GM20431 (cell line): ENCODE measurements around the gene KISS1.

Source experiments
- in situ Hi-C: fragments of 300-500 bp; cut with MseI, MboI; formaldehyde crosslinking; loops from one replicate; pipeline ENCODE4 v1.15.0; 2020; ENCODE audit warnings: low sequenced_read_pairs; ENCODE audit not compliant: unreplicated experiment

KISS1 gene

DNA sequence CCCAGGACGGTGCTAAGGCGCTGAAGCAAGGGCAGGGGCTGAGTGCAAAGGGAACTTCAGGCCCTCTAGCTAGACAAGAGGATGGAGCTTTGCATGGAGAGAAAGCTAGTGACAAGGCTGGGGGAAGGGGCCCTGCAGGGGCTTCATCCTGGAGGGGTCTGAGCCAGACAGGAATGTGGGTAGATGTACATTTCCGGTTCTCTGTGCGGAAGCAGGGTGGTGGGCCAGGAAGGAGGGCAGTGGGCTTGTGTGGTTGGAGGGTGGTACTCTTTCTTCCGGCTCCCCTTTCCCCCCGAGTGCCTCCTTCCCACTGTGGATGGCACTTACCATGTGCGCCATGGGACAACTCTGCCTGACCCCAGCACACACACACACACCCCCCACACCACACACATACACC is 1.5 kb downstream of the KISS1 start:
- in situ Hi-C loops: no loop called here

GRCh38 chr1:204194080-204194479 is 2.2 kb downstream of the KISS1 start:
- in situ Hi-C loops: no loop called here

- in situ Hi-C loops: no loop called here
Observed at GRCh38 chr1:204192589-204193352, 3.5 kb downstream of the KISS1 start.

GRCh38 chr1:204192046-204192445 is 4.2 kb downstream of the KISS1 start:
- in situ Hi-C loops: no loop called here

- in situ Hi-C loops: no loop called here
Observed at GRCh38 chr1:204191456-204191855, 4.8 kb downstream of the KISS1 start.

DNA sequence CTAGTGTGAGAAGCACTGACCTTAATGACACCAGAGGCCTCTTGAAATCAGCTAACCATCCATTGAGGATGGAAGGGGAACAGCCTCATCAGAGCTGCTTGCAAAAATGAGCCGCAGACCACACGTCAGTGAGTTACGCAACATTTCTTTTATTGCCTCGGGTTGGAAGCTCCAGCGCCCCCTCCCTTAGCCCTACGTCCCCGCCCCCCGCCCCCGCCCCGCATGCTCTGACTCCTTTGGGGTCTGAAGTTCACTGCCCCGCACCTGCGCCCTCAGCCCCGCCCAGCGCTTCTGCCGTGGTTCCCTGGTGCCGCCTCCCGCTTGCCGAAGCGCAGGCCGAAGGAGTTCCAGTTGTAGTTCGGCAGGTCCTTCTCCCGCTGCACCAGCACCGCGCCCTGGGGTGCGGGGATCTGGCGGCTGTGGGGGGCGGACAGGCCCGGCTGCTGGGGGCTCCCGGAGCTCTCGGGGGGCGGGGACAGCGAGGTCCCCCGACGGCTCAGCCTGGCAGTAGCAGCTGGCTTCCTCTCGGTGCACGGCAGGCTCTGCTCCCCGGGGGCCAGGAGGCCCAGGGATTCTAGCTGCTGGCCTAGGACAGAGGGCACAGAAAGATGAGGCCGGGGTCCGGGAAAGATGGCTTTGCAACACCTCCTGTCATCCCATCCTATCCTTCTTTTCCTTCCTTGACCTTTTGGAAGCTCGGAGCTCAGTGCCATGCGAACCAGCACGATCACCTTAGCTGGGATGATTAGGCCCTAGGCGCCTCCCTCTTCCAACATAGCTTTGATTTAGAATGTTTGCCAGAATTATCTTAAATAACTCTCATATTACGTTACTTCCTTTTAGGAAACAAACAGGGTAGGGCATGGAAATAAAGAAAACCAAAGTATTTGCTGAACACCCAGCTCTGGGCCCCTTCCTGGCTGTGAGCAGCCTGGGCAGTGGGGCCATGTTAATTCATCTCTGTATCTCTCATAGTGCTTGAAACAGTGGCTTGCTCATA is 5.8 kb downstream of the KISS1 start:
- in situ Hi-C loops: no loop called here

GRCh38 chr1:204188959-204189639 is 7.2 kb downstream of the KISS1 start:
- in situ Hi-C loops: no loop called here

- in situ Hi-C loops: no loop called here
Observed at GRCh38 chr1:204186597-204186996, 9.7 kb downstream of the KISS1 start.

- in situ Hi-C loops: no loop called here
Observed at GRCh38 chr1:204181116-204181515, 15.2 kb downstream of the KISS1 start.

- in situ Hi-C loops: no loop called here
Observed at GRCh38 chr1:204180133-204180532, 16.2 kb downstream of the KISS1 start.

- in situ Hi-C loops: no loop called here
Observed at GRCh38 chr1:204178487-204179281, 17.6 kb downstream of the KISS1 start.

- in situ Hi-C loops: no loop called here
Observed at GRCh38 chr1:204177133-204177532, 19.2 kb downstream of the KISS1 start.

DNA sequence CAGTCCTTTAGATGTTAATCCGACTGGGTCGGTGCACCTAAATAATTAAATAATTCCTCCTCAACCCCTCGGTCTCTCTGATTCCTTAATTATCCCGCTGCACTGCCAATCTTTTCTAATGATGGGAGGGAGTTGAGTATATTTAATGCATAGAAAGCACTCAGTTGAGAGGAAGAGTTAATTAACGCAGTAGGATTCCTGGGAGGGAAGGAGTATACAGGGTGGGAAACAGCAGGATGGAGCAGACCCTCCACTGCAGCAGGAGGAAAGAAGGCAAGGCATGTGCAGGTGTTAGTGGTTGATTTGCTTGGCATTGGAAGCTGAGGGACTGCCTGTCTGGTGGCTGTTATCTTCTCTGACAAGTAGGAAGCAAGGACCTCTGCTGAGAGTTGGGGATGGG is 20.2 kb downstream of the KISS1 start:
- in situ Hi-C loops: no loop called here

DNA sequence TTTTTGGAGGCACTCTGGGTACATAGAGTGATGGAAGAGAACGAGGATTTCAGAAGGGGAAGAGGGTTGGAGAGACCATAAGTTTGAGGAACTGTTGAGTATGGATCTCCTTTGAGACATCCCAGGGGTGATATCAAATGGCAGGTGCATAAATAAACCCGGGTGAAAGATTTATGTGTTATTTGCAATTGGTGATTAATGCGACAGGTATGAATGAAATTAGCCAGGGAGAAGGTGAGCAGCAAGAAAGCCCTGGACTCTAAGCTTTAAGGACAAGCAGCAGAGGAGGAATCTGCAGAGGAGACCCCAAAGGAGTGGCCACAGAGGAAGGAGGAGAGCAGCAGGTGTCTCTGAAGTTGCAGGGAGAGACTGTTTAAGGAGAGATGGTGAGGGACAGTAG is 21.3 kb downstream of the KISS1 start:
- in situ Hi-C loops: no loop called here

- in situ Hi-C loops: no loop called here
Observed at GRCh38 chr1:204172404-204173029, 23.8 kb downstream of the KISS1 start.

- in situ Hi-C loops: no loop called here
Observed at GRCh38 chr1:204171751-204172178, 24.5 kb downstream of the KISS1 start.

- in situ Hi-C loops: no loop called here
Observed at GRCh38 chr1:204170494-204171155, 25.7 kb downstream of the KISS1 start.

GRCh38 chr1:204169858-204170257 is 26.4 kb downstream of the KISS1 start:
- in situ Hi-C loops: loop anchor here (10.0 kb wide), 1 partner anchor 195 kb away; no protein-coding TSS in a partner anchor

GRCh38 chr1:204167730-204168129 is 28.6 kb downstream of the KISS1 start:
- in situ Hi-C loops: loop anchor here (10.0 kb wide), 1 partner anchor 197 kb away; no protein-coding TSS in a partner anchor
